Neural progenitor cell (in vitro differentiated cells): ENCODE data around the gene TCP11.

Experiments used
- EZH2phosphoT487 ChIP-seq: fragments of 200-600 bp; sonication (generic); IDR thresholded peaks from 2 replicates; pipeline ENCODE4 v1.6.1; 2017; ENCODE audit warnings: antibody characterized with exemption
- TF ChIP-seq, protein P1 (sequence below): fragments of 200-600 bp; sonication (generic); IDR thresholded peaks from 2 replicates; pipeline ENCODE4 v1.5.1; 2017; ENCODE audit warnings: antibody characterized with exemption, mild to moderate bottlenecking

- TF ChIP-seq, protein P1, sequence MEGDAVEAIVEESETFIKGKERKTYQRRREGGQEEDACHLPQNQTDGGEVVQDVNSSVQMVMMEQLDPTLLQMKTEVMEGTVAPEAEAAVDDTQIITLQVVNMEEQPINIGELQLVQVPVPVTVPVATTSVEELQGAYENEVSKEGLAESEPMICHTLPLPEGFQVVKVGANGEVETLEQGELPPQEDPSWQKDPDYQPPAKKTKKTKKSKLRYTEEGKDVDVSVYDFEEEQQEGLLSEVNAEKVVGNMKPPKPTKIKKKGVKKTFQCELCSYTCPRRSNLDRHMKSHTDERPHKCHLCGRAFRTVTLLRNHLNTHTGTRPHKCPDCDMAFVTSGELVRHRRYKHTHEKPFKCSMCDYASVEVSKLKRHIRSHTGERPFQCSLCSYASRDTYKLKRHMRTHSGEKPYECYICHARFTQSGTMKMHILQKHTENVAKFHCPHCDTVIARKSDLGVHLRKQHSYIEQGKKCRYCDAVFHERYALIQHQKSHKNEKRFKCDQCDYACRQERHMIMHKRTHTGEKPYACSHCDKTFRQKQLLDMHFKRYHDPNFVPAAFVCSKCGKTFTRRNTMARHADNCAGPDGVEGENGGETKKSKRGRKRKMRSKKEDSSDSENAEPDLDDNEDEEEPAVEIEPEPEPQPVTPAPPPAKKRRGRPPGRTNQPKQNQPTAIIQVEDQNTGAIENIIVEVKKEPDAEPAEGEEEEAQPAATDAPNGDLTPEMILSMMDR: no peak
- no peak for TF ChIP-seq EZH2phosphoT487
These were observed 51.1 kb downstream of the TCP11 start for GRCh38 chr6:35089935-35090505.
